Bronchial epithelial cell (primary cell): ENCODE results near the gene C2orf68. TPM values are rescaled to one million over a fixed set of nuclear protein-coding genes. Genes with fewer than 3 reads are reported as not detected.
A peak's percentile ranks its signal among the peaks of the same experiment; 100 is the strongest.
"Not testable (repeated sequence)": the region's sequence is repeated elsewhere in the genome, so short reads cannot be mapped to it uniquely, and the experiment has no call there.

Experiments
- DNase-seq: peaks from one replicate; pipeline ENCODE4 v3.0.0-alpha.2; 2010; ENCODE audit warnings: low read depth
- FAIRE-seq: peaks from 2 replicates; lab custom pipeline; 2011; peaks lifted over from hg19 to GRCh38; lab: Jason Lieb, UNC
- H3K27me3 ChIP-seq: 2 replicates; pipeline ENCODE4 v1.5.1; 2011; ENCODE audit warnings: low read length; ENCODE audit not compliant: control insufficient read depth, insufficient read depth
- H3K36me3 ChIP-seq: 2 replicates; pipeline ENCODE4 v1.5.1; 2011; ENCODE audit warnings: low read length; ENCODE audit not compliant: control insufficient read depth, insufficient read depth
- H3K4me3 ChIP-seq: 2 replicates; pipeline ENCODE4 v1.5.1; 2011; ENCODE audit warnings: mild to moderate bottlenecking, low read depth, low read length, control low read depth
- total RNA-seq: library from RNA; depleted of rRNA; stranded (reverse); fragments of >200 nt; gene quantifications from 2 replicates; pipeline ENCODE4 v1.2.1, GENCODE V29; 2014
- TF ChIP-seq, protein P1 (sequence below): IDR thresholded peaks from 2 replicates; pipeline ENCODE4 v1.5.1; 2011; ENCODE audit warnings: mild to moderate bottlenecking, moderate library complexity, low read length, control low read depth, inconsistent platforms; ENCODE audit not compliant: insufficient read depth, severe bottlenecking

C2orf68 gene
- total RNA-seq, 1 donor from 2014 or later: 9.5 TPM

DNA sequence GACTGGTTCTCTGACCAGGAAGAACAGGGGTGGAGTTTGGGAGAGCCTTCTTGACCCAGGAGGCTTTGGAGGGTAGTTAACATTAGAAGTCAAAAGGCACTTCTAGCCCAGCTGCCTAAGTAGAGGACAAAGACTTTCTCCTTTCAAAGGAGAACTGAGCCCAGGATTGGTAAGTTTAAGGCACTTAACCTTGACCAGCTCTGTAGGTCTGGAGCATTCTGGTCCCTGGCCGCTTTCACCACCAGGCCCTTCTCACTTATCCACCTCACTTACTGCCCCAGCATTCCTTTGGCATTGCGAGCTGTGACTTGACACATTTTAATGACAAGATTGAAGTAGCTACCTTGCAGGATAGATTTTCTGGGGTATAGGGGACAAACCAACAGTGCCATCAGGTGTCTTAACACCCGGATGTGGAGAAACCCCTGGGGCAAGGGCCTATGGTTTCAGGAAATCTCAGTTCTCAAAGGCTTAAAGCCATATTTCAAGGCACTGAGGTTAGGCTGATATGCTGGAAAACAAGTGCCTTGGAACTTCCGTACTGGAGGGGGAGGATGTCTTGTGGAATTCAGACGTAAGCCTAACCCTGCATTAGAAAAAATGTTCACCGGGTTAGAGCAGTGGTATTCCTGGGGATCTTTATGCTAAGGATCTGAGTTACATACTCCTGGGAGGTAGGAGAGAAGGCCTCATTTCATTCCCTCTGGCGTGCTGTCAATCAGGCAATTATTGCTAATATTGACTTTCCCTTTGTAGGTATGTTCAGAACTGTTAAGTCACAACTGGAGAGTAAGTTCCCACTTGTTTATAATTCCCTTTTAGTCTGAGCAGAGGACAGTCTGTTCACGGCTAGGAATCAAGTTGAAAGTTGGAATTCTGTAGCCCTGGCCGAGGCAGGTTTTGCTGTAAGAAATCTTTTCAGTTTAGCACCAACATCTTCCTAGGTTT is 4.3 kb downstream of the C2orf68 start:
- TF ChIP-seq, protein P1, sequence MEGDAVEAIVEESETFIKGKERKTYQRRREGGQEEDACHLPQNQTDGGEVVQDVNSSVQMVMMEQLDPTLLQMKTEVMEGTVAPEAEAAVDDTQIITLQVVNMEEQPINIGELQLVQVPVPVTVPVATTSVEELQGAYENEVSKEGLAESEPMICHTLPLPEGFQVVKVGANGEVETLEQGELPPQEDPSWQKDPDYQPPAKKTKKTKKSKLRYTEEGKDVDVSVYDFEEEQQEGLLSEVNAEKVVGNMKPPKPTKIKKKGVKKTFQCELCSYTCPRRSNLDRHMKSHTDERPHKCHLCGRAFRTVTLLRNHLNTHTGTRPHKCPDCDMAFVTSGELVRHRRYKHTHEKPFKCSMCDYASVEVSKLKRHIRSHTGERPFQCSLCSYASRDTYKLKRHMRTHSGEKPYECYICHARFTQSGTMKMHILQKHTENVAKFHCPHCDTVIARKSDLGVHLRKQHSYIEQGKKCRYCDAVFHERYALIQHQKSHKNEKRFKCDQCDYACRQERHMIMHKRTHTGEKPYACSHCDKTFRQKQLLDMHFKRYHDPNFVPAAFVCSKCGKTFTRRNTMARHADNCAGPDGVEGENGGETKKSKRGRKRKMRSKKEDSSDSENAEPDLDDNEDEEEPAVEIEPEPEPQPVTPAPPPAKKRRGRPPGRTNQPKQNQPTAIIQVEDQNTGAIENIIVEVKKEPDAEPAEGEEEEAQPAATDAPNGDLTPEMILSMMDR: no peak
- H3K36me3 ChIP-seq: peaks cover 9% of the 10 kb centered on the region
- DNase-seq: no peak
- H3K4me3 ChIP-seq: no peak overlapping the region
- H3K27me3 ChIP-seq: no peaks in the 10 kb centered on the region
- no peak for FAIRE-seq

DNA sequence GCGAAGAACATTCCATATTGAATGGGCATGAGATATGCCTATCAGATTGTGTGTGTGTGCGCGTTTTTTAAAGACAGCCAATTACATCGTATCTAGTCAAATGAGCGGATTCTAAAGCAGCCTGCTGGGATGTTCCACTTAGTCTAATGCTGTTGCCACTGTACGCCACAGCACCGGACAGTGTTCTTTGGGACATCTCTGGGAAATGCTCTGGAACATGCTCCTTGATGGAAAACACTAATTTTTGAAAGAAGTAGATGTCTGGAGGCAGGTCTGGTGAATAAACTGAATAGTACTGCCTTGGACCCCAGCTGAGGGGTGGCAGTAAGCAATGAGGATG is 5.8 kb downstream of the C2orf68 start:
- DNase-seq (peak; percentile 43), FAIRE-seq (no peak)
- H3K36me3 ChIP-seq: peaks cover 9% of the 10 kb centered on the region
- H3K4me3 ChIP-seq: no peak overlapping the region
- TF ChIP-seq, protein P1: no peak
- H3K27me3 ChIP-seq: no peaks in the 10 kb centered on the region

DNA sequence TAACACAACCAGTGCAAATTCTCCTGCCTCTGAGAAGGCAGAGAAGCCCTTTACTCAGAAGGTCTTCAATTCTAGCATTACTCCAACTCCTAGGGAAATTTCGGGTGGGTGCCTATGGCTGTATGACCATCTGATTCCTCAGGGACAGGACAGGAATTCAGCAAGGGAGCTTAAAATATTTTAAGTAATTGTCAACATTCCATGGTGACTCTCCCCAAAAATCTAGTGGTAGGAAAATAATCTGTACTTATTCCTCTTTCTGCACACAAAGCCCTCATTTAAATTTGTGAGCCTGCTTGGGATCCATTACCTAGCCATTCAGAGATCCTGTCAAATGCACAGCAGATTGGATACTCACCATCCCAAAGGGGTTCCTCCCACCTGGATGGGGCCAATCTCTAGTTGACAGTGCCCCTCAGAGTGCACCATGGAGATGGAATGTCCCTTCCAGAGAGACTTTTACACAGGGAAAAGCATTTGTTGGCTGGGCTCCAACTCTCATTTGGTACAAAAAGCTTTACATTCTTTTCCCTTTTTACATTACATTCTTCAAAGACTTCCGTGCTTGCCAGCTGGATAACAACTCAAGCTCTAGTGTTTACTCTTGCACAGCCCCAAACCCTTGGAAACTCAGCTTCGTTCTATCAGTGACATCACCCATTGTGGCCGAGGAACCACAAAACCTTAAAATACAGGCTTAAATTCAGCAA is 6.3 kb downstream of the C2orf68 start:
- FAIRE-seq: no peak
- H3K36me3 ChIP-seq: peaks cover 10% of the 10 kb centered on the region
- no peak for DNase-seq
- H3K27me3 ChIP-seq: no peaks in the 10 kb centered on the region
- TF ChIP-seq, protein P1: no peak
- H3K4me3 ChIP-seq: no peak overlapping the region

DNA sequence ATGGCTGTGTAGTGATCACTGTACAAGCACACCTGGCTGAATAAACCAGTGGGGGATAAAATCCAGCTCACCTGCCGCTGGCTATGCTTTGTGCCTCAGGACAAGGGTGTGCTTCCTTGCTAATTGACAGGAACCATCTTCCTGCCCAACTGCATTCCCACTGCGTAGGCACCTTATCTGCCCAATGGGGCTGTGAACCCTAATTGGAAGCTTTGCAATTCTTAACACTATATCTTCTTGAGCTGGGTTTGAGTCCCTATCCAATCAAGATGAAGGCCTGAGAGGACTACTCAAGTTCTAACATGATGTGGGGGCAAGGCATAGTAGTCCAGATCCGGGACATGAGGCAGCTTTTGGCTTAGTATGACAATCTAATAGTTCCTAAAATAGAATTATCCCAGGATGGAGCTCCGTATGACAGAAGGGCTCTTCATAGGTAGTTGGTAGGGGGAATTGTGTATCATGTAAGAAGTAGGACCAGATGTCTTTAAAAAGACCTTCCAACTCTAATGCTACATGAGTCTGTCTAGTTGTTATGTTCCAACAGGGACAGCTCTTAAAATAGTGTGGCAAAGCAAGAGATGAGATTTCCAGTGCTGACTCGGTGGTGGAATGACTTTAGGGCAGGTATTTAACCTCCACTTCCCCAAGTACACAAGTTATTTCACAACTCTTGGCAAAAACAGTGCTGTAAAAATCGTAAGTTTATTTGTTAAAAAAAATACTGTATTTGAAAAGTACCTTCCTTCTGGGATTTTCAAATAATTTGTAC is 7.1 kb downstream of the C2orf68 start:
- DNase-seq (peak; percentile 42), FAIRE-seq (no peak)
- no peaks in the 10 kb centered on the region for H3K27me3 ChIP-seq
- TF ChIP-seq, protein P1: no peak
- H3K4me3 ChIP-seq: no peak overlapping the region
- peaks cover 9% of the 10 kb centered on the region for H3K36me3 ChIP-seq

DNA sequence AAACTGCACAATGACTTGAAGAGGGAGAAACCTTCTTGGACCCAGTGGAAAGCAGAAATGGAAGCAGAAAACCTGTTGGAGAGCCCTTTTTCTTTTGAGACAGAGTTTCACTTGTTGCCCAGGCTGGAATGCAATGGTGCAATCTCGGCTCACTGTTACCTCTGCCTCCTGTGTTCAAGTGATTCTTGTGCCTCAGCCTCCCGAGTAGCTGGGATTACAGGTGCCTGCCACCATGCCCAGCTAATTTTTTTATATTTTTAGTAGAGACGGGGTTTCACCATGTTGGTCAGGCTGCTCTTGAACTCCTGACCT is 7.8 kb downstream of the C2orf68 start:
- DNase-seq: not testable (repeated sequence)

More for the DNA sequence above, 7.8 kb downstream of the C2orf68 start:
- H3K4me3 ChIP-seq, H3K27me3 ChIP-seq, FAIRE-seq, H3K36me3 ChIP-seq: not testable (repeated sequence)
